ENCODE data around the gene IQSEC3. TPM values are rescaled to one million over a fixed set of nuclear protein-coding genes. Genes with fewer than 3 reads are reported as not detected.

IQSEC3 gene
- total RNA-seq, 6 donors from 2014 or later, result 2.1 to 19.0 (median 8.2) TPM

- H3K27me3 ChIP-seq, result no peaks in the 10 kb centered on the region
- no peak for DNase-seq
- ATAC-seq (ENCODE audit: low FRiP score in 2 of 2), result no peak
- no peak overlapping the region for H3K4me3 ChIP-seq
- no peaks in the 10 kb centered on the region for H3K9me3 ChIP-seq
- no peaks in the 10 kb centered on the region for H3K4me1 ChIP-seq
- WGBS, 2 donors, result 93 to 94% methylated on average over 5 to 7 of the region's 7 CpGs
- TF ChIP-seq POLR2AphosphoS5 (IDR thresholded peaks at IDR 0.05) (no peak), POLR2A (IDR thresholded peaks at IDR 0.05) (no peak)
- TF ChIP-seq, protein P1, sequence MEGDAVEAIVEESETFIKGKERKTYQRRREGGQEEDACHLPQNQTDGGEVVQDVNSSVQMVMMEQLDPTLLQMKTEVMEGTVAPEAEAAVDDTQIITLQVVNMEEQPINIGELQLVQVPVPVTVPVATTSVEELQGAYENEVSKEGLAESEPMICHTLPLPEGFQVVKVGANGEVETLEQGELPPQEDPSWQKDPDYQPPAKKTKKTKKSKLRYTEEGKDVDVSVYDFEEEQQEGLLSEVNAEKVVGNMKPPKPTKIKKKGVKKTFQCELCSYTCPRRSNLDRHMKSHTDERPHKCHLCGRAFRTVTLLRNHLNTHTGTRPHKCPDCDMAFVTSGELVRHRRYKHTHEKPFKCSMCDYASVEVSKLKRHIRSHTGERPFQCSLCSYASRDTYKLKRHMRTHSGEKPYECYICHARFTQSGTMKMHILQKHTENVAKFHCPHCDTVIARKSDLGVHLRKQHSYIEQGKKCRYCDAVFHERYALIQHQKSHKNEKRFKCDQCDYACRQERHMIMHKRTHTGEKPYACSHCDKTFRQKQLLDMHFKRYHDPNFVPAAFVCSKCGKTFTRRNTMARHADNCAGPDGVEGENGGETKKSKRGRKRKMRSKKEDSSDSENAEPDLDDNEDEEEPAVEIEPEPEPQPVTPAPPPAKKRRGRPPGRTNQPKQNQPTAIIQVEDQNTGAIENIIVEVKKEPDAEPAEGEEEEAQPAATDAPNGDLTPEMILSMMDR (IDR thresholded peaks at IDR 0.05), result no peak
- H3K27ac ChIP-seq, result no peak overlapping the region
- H3K36me3 ChIP-seq, result no peaks in the 10 kb centered on the region
Observed at GRCh38 chr12:227286-227915, 160.8 kb downstream of the IQSEC3 start.

Other genes with a start within 250 kb of the IQSEC3 start
- 10 to 100 TPM in 1 of 6 donors, 1 to 10 TPM in 5; 2.4 to 11.2 (median 7.0) TPM for gene SLC6A12, start 147.4 kb downstream of the IQSEC3 start, total RNA-seq
- 1 to 10 TPM in 5 of 6 donors, not detected in 1; 1.6 to 2.3 (median 2.0) TPM for gene SLC6A13, start 196.1 kb downstream of the IQSEC3 start, total RNA-seq

All from upper lobe of left lung (tissue), 6 donors.